ENCODE measurements around the gene MAMDC4. TPM values are rescaled to one million over a fixed set of nuclear protein-coding genes. Genes with fewer than 3 reads are reported as not detected.
A peak's percentile ranks its signal among the peaks of the same experiment; 100 is the strongest.
"Not testable (repeated sequence)": the region's sequence is repeated elsewhere in the genome, so short reads cannot be mapped to it uniquely, and the experiment has no call there.

The MAMDC4 gene
- total RNA-seq, 2 experiments from 2014 or later, result 11.7 to 14.2 TPM

- Histone ChIP-seq H3K4me3 (ENCODE audit: low read depth, low read length, poor library complexity, severe bottlenecking) (no peak overlapping the region), H3K4me2 (ENCODE audit: low read length) (no peak overlapping the region), H2AFZ (ENCODE audit: low read length) (no peak overlapping the region), H3K36me3 (ENCODE audit: insufficient read depth, low read length) (no peaks in the 10 kb centered on the region), H3K4me1 (ENCODE audit: insufficient read depth, low read length, poor library complexity, severe bottlenecking) (peaks cover 21% of the 10 kb centered on the region), H3K27ac (ENCODE audit: low read depth, low read length, poor library complexity, severe bottlenecking) (no peak overlapping the region), H3K79me2 (ENCODE audit: insufficient read depth, low read depth, low read length) (no peaks in the 10 kb centered on the region), H3K9me2 (ENCODE audit: insufficient read depth, low read length) (no peaks in the 10 kb centered on the region), H4K20me1 (ENCODE audit: insufficient read depth, low read length) (no peaks in the 10 kb centered on the region), H3K9me3 (ENCODE audit: low read length) (no peaks in the 10 kb centered on the region)
- intact Hi-C loops (cut with micrococcal nuclease; ENCODE audit: unreplicated experiment), result no loop called here
- TF ChIP-seq EZH2phosphoT487 (IDR thresholded peaks at IDR 0.05; ENCODE audit: borderline replicate concordance, low read depth, low read length), result no peak
- TF ChIP-seq, protein P1, sequence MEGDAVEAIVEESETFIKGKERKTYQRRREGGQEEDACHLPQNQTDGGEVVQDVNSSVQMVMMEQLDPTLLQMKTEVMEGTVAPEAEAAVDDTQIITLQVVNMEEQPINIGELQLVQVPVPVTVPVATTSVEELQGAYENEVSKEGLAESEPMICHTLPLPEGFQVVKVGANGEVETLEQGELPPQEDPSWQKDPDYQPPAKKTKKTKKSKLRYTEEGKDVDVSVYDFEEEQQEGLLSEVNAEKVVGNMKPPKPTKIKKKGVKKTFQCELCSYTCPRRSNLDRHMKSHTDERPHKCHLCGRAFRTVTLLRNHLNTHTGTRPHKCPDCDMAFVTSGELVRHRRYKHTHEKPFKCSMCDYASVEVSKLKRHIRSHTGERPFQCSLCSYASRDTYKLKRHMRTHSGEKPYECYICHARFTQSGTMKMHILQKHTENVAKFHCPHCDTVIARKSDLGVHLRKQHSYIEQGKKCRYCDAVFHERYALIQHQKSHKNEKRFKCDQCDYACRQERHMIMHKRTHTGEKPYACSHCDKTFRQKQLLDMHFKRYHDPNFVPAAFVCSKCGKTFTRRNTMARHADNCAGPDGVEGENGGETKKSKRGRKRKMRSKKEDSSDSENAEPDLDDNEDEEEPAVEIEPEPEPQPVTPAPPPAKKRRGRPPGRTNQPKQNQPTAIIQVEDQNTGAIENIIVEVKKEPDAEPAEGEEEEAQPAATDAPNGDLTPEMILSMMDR (conservative IDR thresholded peaks at IDR 0.05; ENCODE audit: low read length), result no peak
- no TSS peak for BruUV-seq (replicated peaks)
- ChIA-PET POLR2A (interaction anchor here (0.6 kb wide), 1 partner anchor 52 kb away, joined by 3 read pairs; no protein-coding TSS in a partner anchor), CTCF (ENCODE audit: unreplicated experiment) (no interaction called here)
- no peak for DNase-seq (ENCODE audit: low spot score)
Measured at GRCh38 chr9:136880651-136881050, 28.5 kb downstream of the MAMDC4 start.

GRCh38 chr9:136881691-136882108 is 29.6 kb downstream of the MAMDC4 start:
- BruUV-seq (replicated peaks), result no TSS peak
- POLR2A ChIA-PET, result no interaction called here
- TF ChIP-seq, protein P1 (conservative IDR thresholded peaks at IDR 0.05; ENCODE audit: low read length), result no peak
- no peak for TF ChIP-seq EZH2phosphoT487 (IDR thresholded peaks at IDR 0.05; ENCODE audit: borderline replicate concordance, low read depth, low read length)

GRCh38 chr9:136882109-136882946 is 30.2 kb downstream of the MAMDC4 start:
- H3K4me2 ChIP-seq (ENCODE audit: low read length), result peak overlapping the region; percentile 39
- peaks cover 21% of the 10 kb centered on the region for H3K4me1 ChIP-seq (ENCODE audit: insufficient read depth, low read length, poor library complexity, severe bottlenecking)
- H4K20me1 ChIP-seq (ENCODE audit: insufficient read depth, low read length), result no peaks in the 10 kb centered on the region
- POLR2A ChIA-PET, result no interaction called here
- intact Hi-C loops (cut with micrococcal nuclease; ENCODE audit: unreplicated experiment), result no loop called here
- TF ChIP-seq, protein P1 (conservative IDR thresholded peaks at IDR 0.05; ENCODE audit: low read length), result no peak
- no peak for TF ChIP-seq EZH2phosphoT487 (IDR thresholded peaks at IDR 0.05; ENCODE audit: borderline replicate concordance, low read depth, low read length)
- CTCF ChIA-PET (ENCODE audit: unreplicated experiment), result interaction anchor here (0.6 kb wide), 1 partner anchor 114 kb away, joined by 6 read pairs; no protein-coding TSS in a partner anchor
- no peak overlapping the region for H2AFZ ChIP-seq (ENCODE audit: low read length)
- no peaks in the 10 kb centered on the region for H3K9me2 ChIP-seq (ENCODE audit: insufficient read depth, low read length)
- H3K36me3 ChIP-seq (ENCODE audit: insufficient read depth, low read length), result no peaks in the 10 kb centered on the region
- H3K4me3 ChIP-seq (ENCODE audit: low read depth, low read length, poor library complexity, severe bottlenecking), result no peak overlapping the region
- no TSS peak for BruUV-seq (replicated peaks)
- peaks cover 5% of the 10 kb centered on the region for H3K79me2 ChIP-seq (ENCODE audit: insufficient read depth, low read depth, low read length)
- peak; percentile 25 for DNase-seq (ENCODE audit: low spot score)
- no peaks in the 10 kb centered on the region for H3K9me3 ChIP-seq (ENCODE audit: low read length)
- no peak overlapping the region for H3K27ac ChIP-seq (ENCODE audit: low read depth, low read length, poor library complexity, severe bottlenecking)

More at GRCh38 chr9:136881691-136882108, 29.6 kb downstream of the MAMDC4 start:
- CTCF ChIA-PET (ENCODE audit: unreplicated experiment), result no interaction called here
- no peak overlapping the region for H2AFZ ChIP-seq (ENCODE audit: low read length)
- H3K4me3 ChIP-seq (ENCODE audit: low read depth, low read length, poor library complexity, severe bottlenecking), result no peak overlapping the region
- H3K4me1 ChIP-seq (ENCODE audit: insufficient read depth, low read length, poor library complexity, severe bottlenecking), result peaks cover 21% of the 10 kb centered on the region
- no peaks in the 10 kb centered on the region for H3K36me3 ChIP-seq (ENCODE audit: insufficient read depth, low read length)
- peak overlapping the region; percentile 39; the same call in 1 of the 2 replicates for H3K4me2 ChIP-seq (ENCODE audit: low read length)
- DNase-seq (ENCODE audit: low spot score), result peak; percentile 27
- H4K20me1 ChIP-seq (ENCODE audit: insufficient read depth, low read length), result no peaks in the 10 kb centered on the region
- H3K9me3 ChIP-seq (ENCODE audit: low read length), result no peaks in the 10 kb centered on the region
- no peaks in the 10 kb centered on the region for H3K9me2 ChIP-seq (ENCODE audit: insufficient read depth, low read length)
- H3K27ac ChIP-seq (ENCODE audit: low read depth, low read length, poor library complexity, severe bottlenecking), result no peak overlapping the region
- no peaks in the 10 kb centered on the region for H3K79me2 ChIP-seq (ENCODE audit: insufficient read depth, low read depth, low read length)
- intact Hi-C loops (cut with micrococcal nuclease; ENCODE audit: unreplicated experiment), result no loop called here

DNA sequence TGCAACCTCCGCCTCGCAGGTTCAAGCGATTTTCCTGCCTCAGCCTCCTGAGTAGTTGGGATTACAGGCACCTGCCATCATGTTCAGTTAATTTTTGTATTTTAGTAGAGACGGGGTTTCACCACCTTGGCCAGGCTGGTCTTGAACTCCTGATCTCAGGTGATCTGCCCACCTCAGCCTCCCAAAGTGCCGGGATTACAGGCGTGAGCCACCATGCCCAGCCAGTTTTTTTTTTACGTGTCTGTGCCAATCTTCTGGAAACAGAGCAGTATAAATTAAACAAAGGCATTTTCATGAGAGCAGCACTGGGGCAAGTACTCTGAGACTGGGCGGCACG is 30.8 kb downstream of the MAMDC4 start:
- H2AFZ ChIP-seq (ENCODE audit: low read length); POLR2A ChIA-PET; DNase-seq (ENCODE audit: low spot score); H3K4me2 ChIP-seq (ENCODE audit: low read length); intact Hi-C loops (cut with micrococcal nuclease; ENCODE audit: unreplicated experiment); H3K9me3 ChIP-seq (ENCODE audit: low read length); H3K4me3 ChIP-seq (ENCODE audit: low read depth, low read length, poor library complexity, severe bottlenecking); CTCF ChIA-PET (ENCODE audit: unreplicated experiment); BruUV-seq (replicated peaks); H3K9me2 ChIP-seq (ENCODE audit: insufficient read depth, low read length); H4K20me1 ChIP-seq (ENCODE audit: insufficient read depth, low read length); H3K27ac ChIP-seq (ENCODE audit: low read depth, low read length, poor library complexity, severe bottlenecking); H3K36me3 ChIP-seq (ENCODE audit: insufficient read depth, low read length): not testable (repeated sequence)
- H3K4me1 ChIP-seq (ENCODE audit: insufficient read depth, low read length, poor library complexity, severe bottlenecking), result peaks cover 21% of the 10 kb centered on the region
- H3K79me2 ChIP-seq (ENCODE audit: insufficient read depth, low read depth, low read length), result peaks cover 11% of the 10 kb centered on the region
